ENCODE results near the gene RRP7A. TPM values are rescaled to one million over a fixed set of nuclear protein-coding genes. Genes with fewer than 3 reads are reported as not detected.
A peak's percentile ranks its signal among the peaks of the same experiment; 100 is the strongest.
"Not testable (repeated sequence)": the region's sequence is repeated elsewhere in the genome, so short reads cannot be mapped to it uniquely, and the experiment has no call there.

RRP7A gene
- total RNA-seq (10 to 100 TPM; 36.0 to 38.9 TPM), polyA plus RNA-seq (10 to 100 TPM in 1 of 2 donors, 1 to 10 TPM in 1; 5.3 to 20.3 TPM)
- long read RNA-seq, donor 1, transcript RRP7A-201 (7 exons, 3,801 nt), result major isoform, 223 of 267 reads
- long read RNA-seq, donor 1, partial matches to known transcripts, result 12 of 267 reads
- long read RNA-seq, donor 1, other reads (novel, unspliced or antisense), result 32 of 267 reads
- long read RNA-seq, donor 2, transcript RRP7A-201 (7 exons, 3,801 nt), result major isoform, 35 of 49 reads
- long read RNA-seq, donor 2, partial matches to known transcripts, result 7 of 49 reads
- long read RNA-seq, donor 2, other reads (novel, unspliced or antisense), result 7 of 49 reads

GRCh38 chr22:42519525-42520401 lies at the start of gene RRP7A:
Gene RRP7A (minus strand): TSS chr22:42519796. CDS start chr22:42519786, 10 bp downstream.
- 7 to 16% methylated on average over 24 to 65 of the region's 65 CpGs for WGBS, 2 donors
- peak within 1 kb of the TSS; percentile 34 to 80 for H3K4me3 ChIP-seq (ENCODE audit: low read length in 2 of 2)
- H3K27me3 ChIP-seq (ENCODE audit: control insufficient read depth in 1 of 2, insufficient read depth in 2 of 2, low read length in 1 of 2), result no peaks in the 10 kb centered on the region
- DNase-seq (peak; percentile 86 to 94), ATAC-seq (ENCODE audit: low FRiP score) (peak; percentile 92)
- H3K4me1 ChIP-seq (ENCODE audit: control insufficient read depth in 1 of 2, insufficient read depth in 2 of 2, low read length in 2 of 2), result no peaks in the 10 kb centered on the region
- intact Hi-C loops (cut with DNase I), result no loop called here
- no peaks in the 10 kb centered on the region for H3K9me3 ChIP-seq (ENCODE audit: control insufficient read depth, low read length)
- H3K36me3 ChIP-seq (ENCODE audit: control insufficient read depth in 1 of 2, insufficient read depth in 2 of 2, low read length in 1 of 2), result no peaks in the 10 kb centered on the region
- H3K27ac ChIP-seq (ENCODE audit: low read depth in 1 of 2, low read length in 2 of 2), result peak within 1 kb of the TSS in 1 of 2 donors; percentile 65

GRCh38 chr22:42567950-42568349 lies 48.4 kb upstream of the RRP7A start:
- intact Hi-C loops (cut with DNase I); H3K36me3 ChIP-seq (ENCODE audit: control insufficient read depth in 1 of 2, insufficient read depth in 2 of 2, low read length in 1 of 2); H3K27ac ChIP-seq (ENCODE audit: low read depth in 1 of 2, low read length in 2 of 2); H3K4me3 ChIP-seq (ENCODE audit: low read length in 2 of 2); DNase-seq; H3K9me3 ChIP-seq (ENCODE audit: control insufficient read depth, low read length); ATAC-seq (ENCODE audit: low FRiP score); H3K27me3 ChIP-seq (ENCODE audit: control insufficient read depth in 1 of 2, insufficient read depth in 2 of 2, low read length in 1 of 2); H3K4me1 ChIP-seq (ENCODE audit: control insufficient read depth in 1 of 2, insufficient read depth in 2 of 2, low read length in 2 of 2): not testable (repeated sequence)
- 76% methylated on average over 5 of the region's 6 CpGs for WGBS, 2 donors

GRCh38 chr22:42565956-42566355 lies 46.4 kb upstream of the RRP7A start:
- intact Hi-C loops (cut with DNase I), result no loop called here
- no peak for DNase-seq
- ATAC-seq (ENCODE audit: low FRiP score), result no peak
- H3K27me3 ChIP-seq (ENCODE audit: control insufficient read depth in 1 of 2, insufficient read depth in 2 of 2, low read length in 1 of 2), result no peaks in the 10 kb centered on the region
- WGBS, 2 donors, result 94 to 95% methylated on average over 10 to 12 of the region's 12 CpGs
- H3K36me3 ChIP-seq (ENCODE audit: control insufficient read depth in 1 of 2, insufficient read depth in 2 of 2, low read length in 1 of 2), result no peaks in the 10 kb centered on the region
- no peak overlapping the region for H3K27ac ChIP-seq (ENCODE audit: low read depth in 1 of 2, low read length in 2 of 2)
- no peaks in the 10 kb centered on the region for H3K9me3 ChIP-seq (ENCODE audit: control insufficient read depth, low read length)
- no peaks in the 10 kb centered on the region for H3K4me1 ChIP-seq (ENCODE audit: control insufficient read depth in 1 of 2, insufficient read depth in 2 of 2, low read length in 2 of 2)
- no peak overlapping the region for H3K4me3 ChIP-seq (ENCODE audit: low read length in 2 of 2)

- Histone ChIP-seq H3K27me3 (ENCODE audit: control insufficient read depth in 1 of 2, insufficient read depth in 2 of 2, low read length in 1 of 2) (no peaks in the 10 kb centered on the region), H3K4me1 (ENCODE audit: control insufficient read depth in 1 of 2, insufficient read depth in 2 of 2, low read length in 2 of 2) (no peaks in the 10 kb centered on the region), H3K36me3 (ENCODE audit: control insufficient read depth in 1 of 2, insufficient read depth in 2 of 2, low read length in 1 of 2) (no peaks in the 10 kb centered on the region), H3K4me3 (ENCODE audit: low read length in 2 of 2) (no peak overlapping the region), H3K27ac (ENCODE audit: low read depth in 1 of 2, low read length in 2 of 2) (no peak overlapping the region), H3K9me3 (ENCODE audit: control insufficient read depth, low read length) (no peaks in the 10 kb centered on the region)
- intact Hi-C loops (cut with DNase I), result no loop called here
- DNase-seq (peak in 1 of 2 donors; percentile 55), ATAC-seq (ENCODE audit: low FRiP score) (no peak)
- WGBS, 2 donors, result 97 to 98% methylated on average over 17 of the region's 17 CpGs
Observed at GRCh38 chr22:42564699-42565098, 45.1 kb upstream of the RRP7A start.

- 65 to 73% methylated on average over 3 of the region's 3 CpGs for WGBS, 2 donors
- H3K4me3 ChIP-seq (ENCODE audit: low read length in 2 of 2); H3K36me3 ChIP-seq (ENCODE audit: control insufficient read depth in 1 of 2, insufficient read depth in 2 of 2, low read length in 1 of 2); H3K4me1 ChIP-seq (ENCODE audit: control insufficient read depth in 1 of 2, insufficient read depth in 2 of 2, low read length in 2 of 2); H3K9me3 ChIP-seq (ENCODE audit: control insufficient read depth, low read length); H3K27ac ChIP-seq (ENCODE audit: low read depth in 1 of 2, low read length in 2 of 2); intact Hi-C loops (cut with DNase I); DNase-seq; ATAC-seq (ENCODE audit: low FRiP score); H3K27me3 ChIP-seq (ENCODE audit: control insufficient read depth in 1 of 2, insufficient read depth in 2 of 2, low read length in 1 of 2): not testable (repeated sequence)
Observed at GRCh38 chr22:42563943-42564342, 44.3 kb upstream of the RRP7A start.

- Histone ChIP-seq H3K4me3 (ENCODE audit: low read length in 2 of 2) (no peak overlapping the region), H3K9me3 (ENCODE audit: control insufficient read depth, low read length) (no peaks in the 10 kb centered on the region), H3K36me3 (ENCODE audit: control insufficient read depth in 1 of 2, insufficient read depth in 2 of 2, low read length in 1 of 2) (no peaks in the 10 kb centered on the region), H3K27ac (ENCODE audit: low read depth in 1 of 2, low read length in 2 of 2) (no peak overlapping the region), H3K27me3 (ENCODE audit: control insufficient read depth in 1 of 2, insufficient read depth in 2 of 2, low read length in 1 of 2) (no peaks in the 10 kb centered on the region), H3K4me1 (ENCODE audit: control insufficient read depth in 1 of 2, insufficient read depth in 2 of 2, low read length in 2 of 2) (no peaks in the 10 kb centered on the region)
- ATAC-seq (ENCODE audit: low FRiP score), result no peak
- peak in 1 of 2 donors; percentile 46 for DNase-seq
- whole genome bisulfite sequencing, 2 donors, result 78 to 90% methylated on average over 2 of the region's 2 CpGs
- intact Hi-C loops (cut with DNase I), result no loop called here
Observed at GRCh38 chr22:42562684-42563083, 43.1 kb upstream of the RRP7A start.

GRCh38 chr22:42562279-42562678 lies 42.7 kb upstream of the RRP7A start:
- ATAC-seq (ENCODE audit: low FRiP score) (no peak), DNase-seq (peak in 1 of 2 donors; percentile 44)
- intact Hi-C loops (cut with DNase I), result no loop called here
- Histone ChIP-seq H3K4me3 (ENCODE audit: low read length in 2 of 2) (no peak overlapping the region), H3K9me3 (ENCODE audit: control insufficient read depth, low read length) (no peaks in the 10 kb centered on the region), H3K36me3 (ENCODE audit: control insufficient read depth in 1 of 2, insufficient read depth in 2 of 2, low read length in 1 of 2) (no peaks in the 10 kb centered on the region), H3K4me1 (ENCODE audit: control insufficient read depth in 1 of 2, insufficient read depth in 2 of 2, low read length in 2 of 2) (no peaks in the 10 kb centered on the region), H3K27me3 (ENCODE audit: control insufficient read depth in 1 of 2, insufficient read depth in 2 of 2, low read length in 1 of 2) (no peaks in the 10 kb centered on the region), H3K27ac (ENCODE audit: low read depth in 1 of 2, low read length in 2 of 2) (no peak overlapping the region)
- 71 to 72% methylated on average over 8 of the region's 8 CpGs for WGBS, 2 donors

- Histone ChIP-seq H3K27me3 (ENCODE audit: control insufficient read depth in 1 of 2, insufficient read depth in 2 of 2, low read length in 1 of 2) (no peaks in the 10 kb centered on the region), H3K9me3 (ENCODE audit: control insufficient read depth, low read length) (no peaks in the 10 kb centered on the region), H3K4me1 (ENCODE audit: control insufficient read depth in 1 of 2, insufficient read depth in 2 of 2, low read length in 2 of 2) (no peaks in the 10 kb centered on the region), H3K4me3 (ENCODE audit: low read length in 2 of 2) (no peak overlapping the region), H3K36me3 (ENCODE audit: control insufficient read depth in 1 of 2, insufficient read depth in 2 of 2, low read length in 1 of 2) (no peaks in the 10 kb centered on the region), H3K27ac (ENCODE audit: low read depth in 1 of 2, low read length in 2 of 2) (no peak overlapping the region)
- WGBS, 2 donors, result 66 to 69% methylated on average over 5 of the region's 5 CpGs
- intact Hi-C loops (cut with DNase I), result no loop called here
- DNase-seq, result no peak
- ATAC-seq (ENCODE audit: low FRiP score), result no peak
Observed at GRCh38 chr22:42561856-42562255, 42.3 kb upstream of the RRP7A start.
